ENCODE results near the gene INTS7. TPM values are rescaled to one million over a fixed set of nuclear protein-coding genes. Genes with fewer than 3 reads are reported as not detected.

The INTS7 gene
- total and polyA plus RNA-seq, 12 donors = 4.4 to 11.6 (median 8.5) TPM

DNA sequence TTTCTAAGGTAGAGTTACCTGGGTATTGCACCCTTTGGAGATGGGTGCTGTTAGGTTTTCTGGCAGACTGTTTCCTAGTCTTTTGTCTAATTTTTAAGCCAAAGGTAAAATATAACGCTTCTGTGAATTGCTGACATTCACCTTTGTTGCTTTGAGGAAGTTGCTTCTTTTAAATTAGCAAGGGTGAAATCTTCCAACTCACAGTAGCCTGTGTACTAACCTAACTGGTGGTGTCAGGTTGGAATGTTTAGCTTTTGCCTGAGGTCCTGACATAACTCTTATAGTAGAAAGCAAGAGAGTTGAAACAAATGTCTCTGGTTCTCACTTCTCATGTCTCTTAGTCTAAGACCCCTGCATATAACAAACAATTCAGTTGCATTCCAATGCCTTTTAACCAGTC, 143.6 kb downstream of the INTS7 start:
- TF ChIP-seq CTCF (IDR thresholded peaks at IDR 0.05) = no peak
- H3K9me3 ChIP-seq = no peaks in the 10 kb centered on the region
- ATAC-seq (no peak), DNase-seq (no peak)
- H3K36me3 ChIP-seq = no peaks in the 10 kb centered on the region
- H3K4me1 ChIP-seq = no peaks in the 10 kb centered on the region
- H3K27ac ChIP-seq = no peak overlapping the region
- H3K4me3 ChIP-seq = no peak overlapping the region
- WGBS, 2 donors = 82 to 88% methylated on average over 1 of the region's 1 CpG
- peaks cover 0 to 7% (median 0%) of the 10 kb centered on the region in 7 donors for H3K27me3 ChIP-seq
- intact Hi-C loops (cut with DNase I) = no loop called here

Small RNAs within 50 kb of the gene (microRNA-seq; reads per million reads assigned to microRNA genes)
- gene MIR3122 = 0 reads per million in 2 donors

Other genes starting within 250 kb of the INTS7 start
- 10 to 100 TPM; 22.1 to 36.6 (median 27.6) TPM for gene LPGAT1, start 204.8 kb downstream of the INTS7 start, total RNA-seq
- gene LPGAT1, start 204.8 kb downstream of the INTS7 start, polyA plus RNA-seq = 1 to 10 TPM; 5.9 to 7.5 TPM
- 1 to 10 TPM in 2 of 10 donors, under 1 TPM in 8; 0.18 to 3.0 (median 0.58) TPM for gene DTL, start 191 bp upstream of the INTS7 start, total RNA-seq
- gene DTL, start 191 bp upstream of the INTS7 start, polyA plus RNA-seq = under 1 TPM; 0.07 to 0.35 TPM
- 10 to 100 TPM; 48.6 to 86.8 (median 57.3) TPM for gene PPP2R5A, start 249.9 kb upstream of the INTS7 start, total RNA-seq
- 10 to 100 TPM; 44.2 to 85.7 TPM for gene PPP2R5A, start 249.9 kb upstream of the INTS7 start, polyA plus RNA-seq